HL-60 (cell line): ENCODE results near the gene CAMSAP1.

Experiments used
- POLR2AphosphoS5 ChIP-seq: IDR thresholded peaks from 2 replicates; pipeline ENCODE4 v1.6.1; 2012; ENCODE audit warnings: low read depth
- REST ChIP-seq: IDR thresholded peaks from 2 replicates; pipeline ENCODE4 v1.6.1; 2012; ENCODE audit warnings: low read depth; ENCODE audit not compliant: insufficient replicate concordance
- TF ChIP-seq, protein P1 (sequence below): IDR thresholded peaks from one replicate; pipeline ENCODE4 v1.5.1; 2011; ENCODE audit warnings: low read length, control low read depth, inconsistent platforms; ENCODE audit not compliant: insufficient read depth

DNA sequence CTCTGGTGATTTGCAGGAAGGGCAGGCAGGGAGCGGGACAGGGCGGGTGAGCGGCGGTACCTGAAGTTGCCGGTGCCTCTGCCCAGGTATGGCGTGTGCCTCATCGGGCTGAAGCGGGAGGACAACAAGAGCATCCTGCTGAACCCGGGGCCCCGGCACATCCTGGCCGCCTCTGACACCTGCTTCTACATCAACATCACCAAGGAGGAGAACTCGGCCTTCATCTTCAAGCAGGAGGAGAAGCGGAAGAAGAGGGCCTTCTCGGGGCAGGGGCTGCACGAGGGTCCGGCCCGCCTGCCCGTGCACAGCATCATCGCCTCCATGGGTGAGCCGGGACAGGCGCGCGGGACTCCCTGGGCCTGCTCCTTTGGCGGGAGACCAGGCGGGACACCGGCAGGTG is 136.6 kb downstream of the CAMSAP1 start:
- TF ChIP-seq POLR2AphosphoS5 (no peak), REST (no peak)
- TF ChIP-seq, protein P1, sequence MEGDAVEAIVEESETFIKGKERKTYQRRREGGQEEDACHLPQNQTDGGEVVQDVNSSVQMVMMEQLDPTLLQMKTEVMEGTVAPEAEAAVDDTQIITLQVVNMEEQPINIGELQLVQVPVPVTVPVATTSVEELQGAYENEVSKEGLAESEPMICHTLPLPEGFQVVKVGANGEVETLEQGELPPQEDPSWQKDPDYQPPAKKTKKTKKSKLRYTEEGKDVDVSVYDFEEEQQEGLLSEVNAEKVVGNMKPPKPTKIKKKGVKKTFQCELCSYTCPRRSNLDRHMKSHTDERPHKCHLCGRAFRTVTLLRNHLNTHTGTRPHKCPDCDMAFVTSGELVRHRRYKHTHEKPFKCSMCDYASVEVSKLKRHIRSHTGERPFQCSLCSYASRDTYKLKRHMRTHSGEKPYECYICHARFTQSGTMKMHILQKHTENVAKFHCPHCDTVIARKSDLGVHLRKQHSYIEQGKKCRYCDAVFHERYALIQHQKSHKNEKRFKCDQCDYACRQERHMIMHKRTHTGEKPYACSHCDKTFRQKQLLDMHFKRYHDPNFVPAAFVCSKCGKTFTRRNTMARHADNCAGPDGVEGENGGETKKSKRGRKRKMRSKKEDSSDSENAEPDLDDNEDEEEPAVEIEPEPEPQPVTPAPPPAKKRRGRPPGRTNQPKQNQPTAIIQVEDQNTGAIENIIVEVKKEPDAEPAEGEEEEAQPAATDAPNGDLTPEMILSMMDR = no peak
